NT2/D1 (cell line): Measurements from ENCODE around the gene YY1AP1.

Experiments
- SUZ12 ChIP-seq: IDR thresholded peaks from 2 replicates; pipeline ENCODE4 v1.6.1; 2011; ENCODE audit not compliant: insufficient read length, insufficient read depth; ENCODE audit errors: extremely low read depth
- YY1 ChIP-seq: IDR thresholded peaks from 2 replicates; pipeline ENCODE4 v1.6.1; 2011; ENCODE audit not compliant: insufficient read length, insufficient read depth
- ZNF274 ChIP-seq: IDR thresholded peaks from 2 replicates; pipeline ENCODE4 v1.6.1; 2011; ENCODE audit warnings: mild to moderate bottlenecking, low read depth, low read length

DNA sequence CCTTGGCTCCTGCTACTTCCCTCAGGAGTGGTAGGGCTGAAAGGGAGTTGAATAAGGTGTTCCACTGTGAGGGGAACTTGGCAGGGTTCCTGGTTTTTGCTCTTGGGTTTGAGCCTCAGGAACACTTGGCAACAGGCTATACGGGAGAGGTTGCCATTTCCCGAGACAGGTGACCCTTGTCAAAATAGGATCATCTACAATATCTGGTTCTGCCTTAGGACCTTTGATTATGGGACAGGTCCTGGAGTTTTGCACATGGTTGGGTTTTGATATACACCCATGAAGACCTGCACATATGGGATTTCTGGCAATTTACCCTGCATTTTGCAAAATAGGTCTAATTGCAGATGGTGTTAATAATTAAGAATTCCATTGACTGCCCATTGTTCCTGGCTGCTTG is 31.1 kb downstream of the YY1AP1 start:
- TF ChIP-seq ZNF274 (no peak), YY1 (no peak), SUZ12 (no peak)
